Tibial artery (tissue), 4 donors: ENCODE measurements around the gene TMEM259.
A peak's percentile ranks its signal among the peaks of the same experiment; 100 is the strongest.

ENCODE experiments used
- DNase-seq, 2 donors: peaks; one replicate each; pipeline ENCODE4 v3.0.0-alpha.2; 2019
- H3K27ac ChIP-seq, 2 donors: fragments of 200-600 bp; sonication (generic) in 1 of 2; 1 replicate in 1 of 2; 2 replicates in 1 of 2; pipeline ENCODE4 v1.5.1; 2018 to 2019; ENCODE audit warnings: mild to moderate bottlenecking in 1 of 2
- H3K27me3 ChIP-seq, 2 donors: fragments of 200-600 bp; sonication (generic) in 1 of 2; one replicate each; pipeline versions ENCODE4 v1.5.1 to v1.6.0; 2016 to 2019
- H3K36me3 ChIP-seq, 3 donors: fragments of 200-600 bp; sonication (generic) in 2 of 3; one replicate each; pipeline ENCODE4 v1.5.1; 2016 to 2019; ENCODE audit warnings: mild to moderate bottlenecking in 2 of 3
- H3K4me1 ChIP-seq, 4 donors: fragments of 200-600 bp; sonication (generic) in 2 of 4; 1 replicate in 3 of 4; 2 replicates in 1 of 4; pipeline ENCODE4 v1.5.1; 2016 to 2019
- H3K4me3 ChIP-seq, 2 donors: fragments of 200-600 bp; sonication (generic) in 1 of 2; 1 replicate in 1 of 2; 2 replicates in 1 of 2; pipeline ENCODE4 v1.5.1; 2018 to 2019; ENCODE audit warnings: mild to moderate bottlenecking in 2 of 2
- H3K9me3 ChIP-seq, 3 donors: fragments of 200-600 bp; sonication (generic) in 1 of 3; one replicate each; pipeline ENCODE4 v1.5.1; 2016 to 2019
- intact Hi-C: fragments of 100-400 bp; cut with DNase I; formaldehyde crosslinking; loops from one replicate; pipeline ENCODE4 v1.15.0; 2023; ENCODE audit warnings: low total_unique reads
- TF ChIP-seq, protein P1 (sequence below), 2 experiments: fragments of 200-600 bp in 1 of 2; fragments of 450-650 bp in 1 of 2; IDR thresholded peaks; one replicate each; pipeline ENCODE4 v1.5.1; 2017 to 2019; ENCODE audit warnings: antibody characterized with exemption in 2 of 2, mild to moderate bottlenecking in 1 of 2, moderate library complexity in 1 of 2

TMEM259 gene

DNA sequence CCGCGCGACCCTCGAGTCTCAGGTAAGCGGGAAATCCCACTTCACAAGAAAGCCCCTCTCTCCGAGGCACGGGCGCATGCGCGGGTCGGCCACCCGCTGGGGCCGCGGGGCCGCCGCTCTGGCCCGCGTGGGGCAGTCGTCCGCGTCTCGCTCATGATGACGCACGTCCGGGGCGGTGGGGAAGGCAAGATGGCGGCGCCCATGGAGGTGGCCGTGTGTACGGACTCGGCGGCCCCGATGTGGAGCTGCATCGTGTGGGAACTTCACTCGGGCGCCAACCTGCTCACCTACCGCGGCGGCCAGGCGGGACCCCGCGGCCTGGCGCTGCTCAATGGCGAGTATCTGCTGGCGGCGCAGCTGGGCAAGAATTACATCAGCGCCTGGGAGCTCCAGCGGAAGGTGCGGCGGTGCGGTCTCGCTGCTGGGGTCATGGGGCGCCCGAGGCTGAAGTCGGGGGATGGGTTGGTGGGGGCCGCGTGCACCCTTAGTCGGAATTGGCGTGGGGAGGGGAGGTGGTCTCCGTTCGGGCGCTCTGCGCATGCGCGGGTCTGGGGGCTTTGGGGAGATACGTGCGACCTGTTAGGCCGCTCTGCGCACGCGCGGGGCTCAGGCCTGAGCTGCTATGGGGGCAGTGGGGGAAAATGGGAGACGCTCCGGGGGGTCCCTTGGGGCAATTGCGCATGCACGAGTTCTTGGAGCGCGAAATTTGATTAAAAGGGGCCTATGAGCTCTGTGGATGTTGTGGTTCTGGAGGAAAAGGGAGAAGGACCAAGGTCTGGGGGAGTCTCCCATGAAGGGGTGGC, 36.6 kb downstream of the TMEM259 start, which contains the start of gene WDR18:
Gene WDR18, plus strand, starts transcription at position 181 of the 803 bp plus-strand sequence. Its CDS starts 9 bp downstream, at position 190.
- intact Hi-C loops = loop anchor here (5.0 to 10.0 kb wide), 2 partner anchors 130 to 217 kb away; partner anchors contain the start of genes CFD and ELANE
- peak within 1 kb of the TSS; percentile 82 to 87 for H3K27ac ChIP-seq
- peaks cover 0 to 35% (median 20%) of the 10 kb centered on the region in 4 donors for H3K4me1 ChIP-seq
- peak; percentile 93 to 96 for DNase-seq
- H3K9me3 ChIP-seq = no peaks in the 10 kb centered on the region
- peaks cover 3 to 32% (median 28%) of the 10 kb centered on the region in 3 donors for H3K36me3 ChIP-seq
- H3K27me3 ChIP-seq = peaks cover 0 to 11% of the 10 kb centered on the region in 2 donors
- peak within 1 kb of the TSS; percentile 94 to 96 for H3K4me3 ChIP-seq
- TF ChIP-seq, protein P1, sequence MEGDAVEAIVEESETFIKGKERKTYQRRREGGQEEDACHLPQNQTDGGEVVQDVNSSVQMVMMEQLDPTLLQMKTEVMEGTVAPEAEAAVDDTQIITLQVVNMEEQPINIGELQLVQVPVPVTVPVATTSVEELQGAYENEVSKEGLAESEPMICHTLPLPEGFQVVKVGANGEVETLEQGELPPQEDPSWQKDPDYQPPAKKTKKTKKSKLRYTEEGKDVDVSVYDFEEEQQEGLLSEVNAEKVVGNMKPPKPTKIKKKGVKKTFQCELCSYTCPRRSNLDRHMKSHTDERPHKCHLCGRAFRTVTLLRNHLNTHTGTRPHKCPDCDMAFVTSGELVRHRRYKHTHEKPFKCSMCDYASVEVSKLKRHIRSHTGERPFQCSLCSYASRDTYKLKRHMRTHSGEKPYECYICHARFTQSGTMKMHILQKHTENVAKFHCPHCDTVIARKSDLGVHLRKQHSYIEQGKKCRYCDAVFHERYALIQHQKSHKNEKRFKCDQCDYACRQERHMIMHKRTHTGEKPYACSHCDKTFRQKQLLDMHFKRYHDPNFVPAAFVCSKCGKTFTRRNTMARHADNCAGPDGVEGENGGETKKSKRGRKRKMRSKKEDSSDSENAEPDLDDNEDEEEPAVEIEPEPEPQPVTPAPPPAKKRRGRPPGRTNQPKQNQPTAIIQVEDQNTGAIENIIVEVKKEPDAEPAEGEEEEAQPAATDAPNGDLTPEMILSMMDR (IDR thresholded peaks at IDR 0.05) = peak in 1 of 2 experiments; percentile 44

DNA sequence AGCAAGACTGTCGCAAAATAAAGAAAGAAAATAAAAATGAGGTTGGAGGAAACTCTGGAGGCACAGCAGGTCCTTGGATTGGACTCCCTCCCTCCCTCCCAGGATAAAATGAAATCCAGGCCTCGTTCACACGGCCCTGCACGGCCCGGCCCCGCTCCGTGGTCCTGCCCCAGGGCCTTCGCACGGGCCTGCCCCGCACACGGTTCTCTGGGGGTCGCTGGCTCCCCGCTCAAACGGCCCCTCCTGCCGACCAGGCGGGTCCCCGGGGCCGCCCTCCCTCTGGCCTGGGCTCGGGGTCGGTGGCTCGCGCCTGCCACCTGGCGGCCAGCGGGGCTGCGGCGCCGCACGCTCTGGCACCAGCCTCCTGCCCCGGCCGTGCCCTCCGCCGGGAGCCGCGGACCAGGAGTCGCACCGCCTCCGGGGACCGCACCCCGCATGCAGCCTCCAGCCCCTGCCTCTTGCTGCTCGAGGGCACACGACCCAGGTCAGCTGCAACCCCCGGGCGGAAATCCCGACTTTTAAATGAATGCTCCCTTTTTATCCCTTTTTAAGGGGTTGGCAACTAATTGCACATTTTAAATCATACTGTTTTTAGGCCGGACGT, 38.3 kb downstream of the TMEM259 start:
- Histone ChIP-seq H3K36me3 (peaks cover 0 to 21% (median 15%) of the 10 kb centered on the region in 3 donors), H3K9me3 (no peaks in the 10 kb centered on the region), H3K4me1 (peaks cover 0 to 35% (median 20%) of the 10 kb centered on the region in 4 donors), H3K27ac (peak overlapping the region in 1 of 2 donors; percentile 87), H3K27me3 (peaks cover 0 to 22% of the 10 kb centered on the region in 2 donors), H3K4me3 (peak overlapping the region; percentile 19 to 46)
- DNase-seq = peak; percentile 41 to 79
- intact Hi-C loops = loop anchor here (1.0 to 10.0 kb wide), 3 partner anchors 60 to 215 kb away; partner anchors contain the start of genes CFD and ELANE
- TF ChIP-seq, protein P1 (IDR thresholded peaks at IDR 0.05) = peak; percentile 89 to 99

DNA sequence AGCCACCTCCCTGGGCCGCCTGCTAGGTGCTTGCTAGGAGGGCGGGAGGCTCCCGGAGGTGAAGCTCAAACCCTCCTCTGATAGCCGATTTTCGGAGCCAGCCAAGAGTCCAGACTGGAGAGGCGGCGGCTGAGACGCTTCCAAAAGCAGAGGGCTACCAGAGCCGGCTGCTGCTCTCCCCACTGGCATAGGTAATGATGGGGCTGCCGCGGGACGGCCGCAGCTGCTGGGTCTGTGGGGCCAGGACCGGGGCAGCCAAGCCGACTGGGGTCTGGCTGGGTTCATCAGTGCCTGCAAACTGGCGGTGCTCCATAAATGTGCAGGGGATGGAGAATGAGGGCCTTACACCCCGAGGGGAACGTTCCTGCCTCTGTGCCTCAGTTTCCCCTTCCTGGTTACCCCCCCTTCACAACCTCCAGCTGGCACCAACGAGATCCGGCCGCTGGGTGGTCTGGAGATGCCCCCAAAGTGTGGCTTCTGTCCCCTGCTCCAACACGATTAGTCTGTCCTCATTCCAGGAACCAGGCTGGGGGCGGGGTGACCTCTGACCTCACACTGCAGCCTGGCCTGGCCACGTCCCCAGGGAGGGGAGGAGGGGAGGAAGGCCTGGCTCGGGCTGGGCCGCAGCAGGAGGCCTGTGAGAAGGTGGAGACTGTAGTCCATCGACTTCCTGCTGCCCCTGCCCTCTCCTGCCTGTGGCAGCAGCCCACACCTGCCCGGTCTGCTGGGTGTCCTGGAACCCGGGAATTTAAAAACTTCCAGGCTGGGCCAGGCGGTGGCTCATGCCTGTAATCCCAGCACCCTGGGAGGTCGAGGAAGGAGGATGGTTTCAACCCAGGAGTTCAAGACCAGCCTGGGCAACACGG, 40.6 kb downstream of the TMEM259 start:
- no peaks in the 10 kb centered on the region for H3K36me3 ChIP-seq
- intact Hi-C loops = loop anchor here (5.0 to 10.0 kb wide), 2 partner anchors 126 to 213 kb away; partner anchors contain the start of genes CFD and ELANE
- H3K4me1 ChIP-seq = peaks cover 0 to 29% (median 19%) of the 10 kb centered on the region in 4 donors
- H3K27ac ChIP-seq = no peak overlapping the region
- no peak overlapping the region for H3K4me3 ChIP-seq
- TF ChIP-seq, protein P1 (IDR thresholded peaks at IDR 0.05) = no peak
- DNase-seq = no peak
- no peaks in the 10 kb centered on the region for H3K9me3 ChIP-seq
- peaks cover 0 to 33% of the 10 kb centered on the region in 2 donors for H3K27me3 ChIP-seq

DNA sequence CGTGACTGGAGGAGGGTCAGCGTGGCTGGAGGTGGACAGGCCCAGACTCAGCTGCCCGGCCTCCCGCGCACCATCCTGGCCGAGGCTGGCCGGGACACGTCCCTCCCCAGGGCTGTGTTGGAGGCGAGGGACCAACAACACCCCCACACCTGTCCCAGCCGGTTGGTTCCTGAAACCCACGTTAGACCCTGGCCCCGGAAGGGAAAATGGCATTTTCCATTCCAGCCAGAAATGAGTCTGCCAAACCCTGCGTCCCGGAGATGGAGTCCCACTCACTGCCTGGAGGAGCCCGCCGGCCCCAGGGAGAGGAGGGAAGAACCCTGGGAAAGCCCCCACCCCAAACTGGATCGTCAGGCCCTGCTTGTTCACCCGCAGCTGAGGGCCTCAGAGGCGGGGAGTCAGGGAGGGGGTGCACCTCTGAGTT, 41.6 kb downstream of the TMEM259 start:
- Histone ChIP-seq H3K27me3 (peaks cover 0 to 42% of the 10 kb centered on the region in 2 donors), H3K27ac (no peak overlapping the region), H3K9me3 (no peaks in the 10 kb centered on the region), H3K4me3 (no peak overlapping the region), H3K4me1 (peaks cover 0 to 20% (median 15%) of the 10 kb centered on the region in 4 donors), H3K36me3 (no peaks in the 10 kb centered on the region)
- TF ChIP-seq, protein P1 (IDR thresholded peaks at IDR 0.05) = no peak
- no peak for DNase-seq
- intact Hi-C loops = no loop called here

DNA sequence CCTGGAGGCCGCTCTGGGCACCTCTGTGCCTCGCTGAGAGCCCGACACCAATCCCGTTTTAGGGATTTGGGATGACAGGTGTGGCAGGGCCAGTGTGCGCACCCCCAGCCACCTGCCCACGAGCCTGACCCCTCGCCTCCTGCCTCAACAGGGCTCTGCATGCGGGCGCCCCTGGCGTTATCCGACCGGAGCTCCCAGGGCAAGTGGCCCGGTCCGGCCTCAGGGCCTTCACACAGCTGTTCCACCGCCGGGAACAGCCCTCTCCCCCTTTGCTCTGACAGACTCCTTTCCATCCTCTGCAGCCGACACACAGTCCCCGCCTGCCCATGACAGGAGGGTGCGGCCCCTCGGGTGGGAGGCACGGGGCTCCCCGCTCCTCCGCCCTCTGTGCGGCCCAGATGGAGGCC, 43.9 kb downstream of the TMEM259 start:
- intact Hi-C loops = no loop called here
- Histone ChIP-seq H3K27ac (no peak overlapping the region), H3K4me3 (no peak overlapping the region), H3K9me3 (no peaks in the 10 kb centered on the region), H3K36me3 (peaks cover 0 to 2% (median 0%) of the 10 kb centered on the region in 3 donors), H3K27me3 (peaks cover 0 to 52% of the 10 kb centered on the region in 2 donors), H3K4me1 (peaks cover 0 to 4% (median 0%) of the 10 kb centered on the region in 4 donors)
- DNase-seq = no peak
- TF ChIP-seq, protein P1 (IDR thresholded peaks at IDR 0.05) = no peak
